Upper lobe of right lung (tissue), 1 donor: Measurements from ENCODE around the gene CIRBP. TPM values are rescaled to one million over a fixed set of nuclear protein-coding genes. Genes with fewer than 3 reads are reported as not detected.

Source experiments
- ATAC-seq: fragments of 200-7000 bp; cut with Tn5 transposase; one replicate; pipeline ENCODE4 v1.9.1; 2020; ENCODE audit warnings: mild to moderate bottlenecking, moderate library complexity
- DNase-seq: peaks from one replicate; pipeline ENCODE4 v3.0.0-alpha.2; 2020
- H3K27ac ChIP-seq: fragments of 200-600 bp; one replicate; pipeline ENCODE4 v1.8.0; 2022
- H3K27me3 ChIP-seq: fragments of 200-600 bp; one replicate; pipeline ENCODE4 v1.8.0; 2022; ENCODE audit warnings: mild to moderate bottlenecking
- H3K36me3 ChIP-seq: fragments of 200-600 bp; one replicate; pipeline ENCODE4 v1.8.0; 2022
- H3K4me1 ChIP-seq: fragments of 200-600 bp; one replicate; pipeline ENCODE4 v1.8.0; 2022
- H3K4me3 ChIP-seq: fragments of 200-600 bp; one replicate; pipeline ENCODE4 v1.8.0; 2022; ENCODE audit warnings: mild to moderate bottlenecking
- H3K9me3 ChIP-seq: fragments of 200-600 bp; one replicate; pipeline ENCODE4 v1.8.0; 2022
- intact Hi-C: fragments of 100-400 bp; cut with DNase I; formaldehyde crosslinking; loops from one replicate; pipeline ENCODE4 v1.11.0; 2022
- total RNA-seq: library from RNA; stranded (reverse); fragmentation: NEBNext Ultra II Directional; extraction: Animal tissue kit (Norgen Biotek cat#: 25700); gene quantifications from one replicate; pipeline ENCODE4 v1.2.1, GENCODE V29; 2021
- TF ChIP-seq, protein P1 (sequence below): fragments of 200-600 bp; IDR thresholded peaks from one replicate; pipeline ENCODE4 v1.8.0; 2022; ENCODE audit warnings: antibody characterized with exemption
- donor health status: DM: no; HTN: yes; CAD: no; lungs with severe emphysema.

CIRBP gene
- total RNA-seq, 1 donor from 2014 or later: 322 TPM

DNA sequence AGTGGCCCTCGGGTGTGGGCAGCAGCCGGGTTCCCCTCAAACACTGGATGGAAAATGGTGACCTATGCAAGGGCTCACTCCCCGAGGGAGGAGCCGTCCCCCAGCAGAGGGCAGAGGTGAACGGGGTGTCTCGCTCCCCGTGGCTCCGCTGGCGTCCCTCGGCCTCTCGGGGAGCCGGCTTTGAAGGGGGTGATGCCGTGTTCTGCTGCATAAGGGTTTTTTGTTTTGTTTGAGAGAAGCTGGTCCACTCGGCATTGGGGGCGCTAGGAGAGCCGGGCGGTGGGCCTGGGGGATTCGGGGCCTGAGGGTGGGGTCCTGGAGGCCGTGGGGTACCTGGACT, 20.5 kb downstream of the CIRBP start:
- Histone ChIP-seq H3K4me3 (no peak overlapping the region), H3K27me3 (peaks cover 89% of the 10 kb centered on the region), H3K36me3 (no peaks in the 10 kb centered on the region), H3K9me3 (no peaks in the 10 kb centered on the region), H3K27ac (no peak overlapping the region), H3K4me1 (no peaks in the 10 kb centered on the region)
- intact Hi-C loops: no loop called here
- DNase-seq (no peak), ATAC-seq (no peak)
- TF ChIP-seq, protein P1, sequence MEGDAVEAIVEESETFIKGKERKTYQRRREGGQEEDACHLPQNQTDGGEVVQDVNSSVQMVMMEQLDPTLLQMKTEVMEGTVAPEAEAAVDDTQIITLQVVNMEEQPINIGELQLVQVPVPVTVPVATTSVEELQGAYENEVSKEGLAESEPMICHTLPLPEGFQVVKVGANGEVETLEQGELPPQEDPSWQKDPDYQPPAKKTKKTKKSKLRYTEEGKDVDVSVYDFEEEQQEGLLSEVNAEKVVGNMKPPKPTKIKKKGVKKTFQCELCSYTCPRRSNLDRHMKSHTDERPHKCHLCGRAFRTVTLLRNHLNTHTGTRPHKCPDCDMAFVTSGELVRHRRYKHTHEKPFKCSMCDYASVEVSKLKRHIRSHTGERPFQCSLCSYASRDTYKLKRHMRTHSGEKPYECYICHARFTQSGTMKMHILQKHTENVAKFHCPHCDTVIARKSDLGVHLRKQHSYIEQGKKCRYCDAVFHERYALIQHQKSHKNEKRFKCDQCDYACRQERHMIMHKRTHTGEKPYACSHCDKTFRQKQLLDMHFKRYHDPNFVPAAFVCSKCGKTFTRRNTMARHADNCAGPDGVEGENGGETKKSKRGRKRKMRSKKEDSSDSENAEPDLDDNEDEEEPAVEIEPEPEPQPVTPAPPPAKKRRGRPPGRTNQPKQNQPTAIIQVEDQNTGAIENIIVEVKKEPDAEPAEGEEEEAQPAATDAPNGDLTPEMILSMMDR: no peak

DNA sequence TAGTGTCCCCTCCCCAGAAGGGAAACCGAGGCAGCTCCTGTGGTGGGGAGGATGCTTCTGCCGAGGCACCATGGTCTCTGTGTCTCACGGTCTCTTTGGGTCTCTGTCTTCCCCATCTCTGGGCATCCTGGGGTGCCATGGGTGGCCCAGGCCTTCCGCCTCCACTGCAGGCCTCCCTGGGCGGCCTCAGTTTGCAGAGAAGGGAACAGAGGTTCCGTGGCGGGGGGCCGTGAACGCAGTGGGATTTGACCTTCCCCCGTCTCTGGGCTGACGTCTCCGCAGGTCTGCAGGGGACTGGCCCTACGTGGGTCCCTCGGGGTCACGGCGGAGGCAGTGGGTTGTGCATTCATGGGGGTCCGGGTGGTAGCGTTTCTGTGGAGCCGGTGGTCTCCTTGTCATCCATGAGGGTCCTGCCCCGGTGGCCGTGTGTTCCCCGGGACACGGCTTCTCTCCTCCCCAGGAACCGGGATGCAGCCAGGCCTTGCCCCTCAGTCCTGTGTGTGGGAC, 21.1 kb downstream of the CIRBP start:
- ATAC-seq (no peak), DNase-seq (no peak)
- TF ChIP-seq, protein P1: no peak
- H3K27ac ChIP-seq: no peak overlapping the region
- intact Hi-C loops: no loop called here
- no peaks in the 10 kb centered on the region for H3K9me3 ChIP-seq
- H3K36me3 ChIP-seq: no peaks in the 10 kb centered on the region
- no peaks in the 10 kb centered on the region for H3K4me1 ChIP-seq
- peaks cover 88% of the 10 kb centered on the region for H3K27me3 ChIP-seq
- H3K4me3 ChIP-seq: no peak overlapping the region

DNA sequence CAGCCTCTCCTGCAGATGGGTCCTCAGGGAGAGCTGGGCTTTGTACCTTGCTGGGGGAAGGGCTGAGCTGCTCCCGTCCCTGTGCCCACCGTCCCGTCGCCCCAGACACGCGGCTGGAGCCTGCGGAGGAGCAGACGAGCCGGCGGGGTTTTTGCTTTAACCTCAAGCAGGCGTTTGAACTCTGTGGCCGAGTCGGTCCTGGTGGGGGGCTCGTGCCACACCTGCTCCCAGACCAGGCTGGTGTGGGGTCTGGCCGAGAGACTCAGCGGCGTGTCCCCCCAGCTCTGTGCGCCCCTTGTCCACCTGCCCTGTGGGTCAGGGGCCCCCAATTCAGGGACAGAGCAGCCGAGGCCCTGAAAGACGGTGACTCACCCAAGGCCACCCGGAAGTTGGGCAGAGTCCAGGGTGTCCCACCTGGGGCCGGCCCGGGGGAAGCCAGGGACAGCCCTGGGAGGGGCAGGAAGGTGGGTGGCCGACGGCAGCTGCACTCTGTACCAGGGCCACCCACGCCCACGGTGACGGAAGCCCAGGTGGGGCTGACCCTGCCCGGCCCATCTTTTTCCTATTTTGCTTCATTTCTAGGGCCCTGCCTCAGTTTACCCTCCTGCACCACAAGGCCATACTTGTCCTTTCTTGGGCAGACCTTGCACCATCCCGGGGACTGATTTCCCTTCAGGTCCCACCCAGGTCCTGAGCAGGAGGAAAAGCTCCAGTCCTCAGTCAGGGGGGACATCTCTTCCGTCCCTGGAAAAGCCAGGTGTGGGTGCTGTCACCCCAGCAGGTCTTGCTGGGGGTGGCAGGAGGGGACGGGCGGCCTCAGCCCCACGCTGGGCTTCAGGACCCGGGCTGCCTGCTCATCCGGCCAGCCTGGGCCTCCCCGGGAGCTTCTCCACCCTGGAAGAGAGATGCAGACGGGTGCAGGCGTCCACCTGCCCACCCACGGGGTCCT, 21.8 kb downstream of the CIRBP start:
- no peak overlapping the region for H3K4me3 ChIP-seq
- H3K27me3 ChIP-seq: peaks cover 88% of the 10 kb centered on the region
- DNase-seq: no peak
- no peaks in the 10 kb centered on the region for H3K36me3 ChIP-seq
- intact Hi-C loops: no loop called here
- no peak for ATAC-seq
- no peaks in the 10 kb centered on the region for H3K4me1 ChIP-seq
- TF ChIP-seq, protein P1: no peak
- H3K9me3 ChIP-seq: no peaks in the 10 kb centered on the region
- H3K27ac ChIP-seq: no peak overlapping the region

DNA sequence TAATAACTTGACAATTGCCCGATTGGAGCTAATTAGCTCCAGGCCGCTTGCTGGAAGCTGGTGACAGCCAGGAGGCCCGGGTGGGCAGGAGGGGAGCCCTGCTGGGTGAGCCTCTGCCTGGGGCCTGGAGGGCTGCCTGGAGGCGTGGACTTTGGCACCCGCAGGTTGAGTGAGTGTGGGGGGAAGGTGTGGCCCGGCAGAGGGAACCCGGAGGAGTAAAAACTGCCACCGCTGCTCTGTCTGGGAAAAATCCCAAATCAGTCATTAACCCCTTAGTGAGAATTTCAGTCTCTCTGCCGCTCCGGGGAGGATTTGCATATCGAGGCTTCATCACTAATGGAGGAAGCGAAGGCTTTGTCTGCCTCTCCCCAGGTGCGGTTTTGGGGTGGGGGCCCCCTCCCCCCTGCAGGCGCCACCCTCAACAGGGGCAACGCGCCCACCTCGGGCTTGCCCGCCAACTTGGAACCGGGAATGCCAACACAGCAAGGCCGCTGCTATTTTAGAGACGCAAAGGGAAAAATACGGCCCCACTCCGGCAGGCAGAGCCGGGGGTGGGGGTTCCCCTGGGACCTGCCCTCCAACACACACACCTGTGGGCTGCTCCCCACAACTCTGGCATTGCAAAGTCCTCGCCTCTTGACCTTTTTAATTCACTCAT, 22.8 kb downstream of the CIRBP start:
- Histone ChIP-seq H3K4me3 (no peak overlapping the region), H3K36me3 (no peaks in the 10 kb centered on the region), H3K27me3 (peaks cover 82% of the 10 kb centered on the region), H3K4me1 (no peaks in the 10 kb centered on the region), H3K9me3 (no peaks in the 10 kb centered on the region), H3K27ac (no peak overlapping the region)
- no peak for DNase-seq
- no peak for ATAC-seq
- TF ChIP-seq, protein P1: no peak
- intact Hi-C loops: no loop called here

DNA sequence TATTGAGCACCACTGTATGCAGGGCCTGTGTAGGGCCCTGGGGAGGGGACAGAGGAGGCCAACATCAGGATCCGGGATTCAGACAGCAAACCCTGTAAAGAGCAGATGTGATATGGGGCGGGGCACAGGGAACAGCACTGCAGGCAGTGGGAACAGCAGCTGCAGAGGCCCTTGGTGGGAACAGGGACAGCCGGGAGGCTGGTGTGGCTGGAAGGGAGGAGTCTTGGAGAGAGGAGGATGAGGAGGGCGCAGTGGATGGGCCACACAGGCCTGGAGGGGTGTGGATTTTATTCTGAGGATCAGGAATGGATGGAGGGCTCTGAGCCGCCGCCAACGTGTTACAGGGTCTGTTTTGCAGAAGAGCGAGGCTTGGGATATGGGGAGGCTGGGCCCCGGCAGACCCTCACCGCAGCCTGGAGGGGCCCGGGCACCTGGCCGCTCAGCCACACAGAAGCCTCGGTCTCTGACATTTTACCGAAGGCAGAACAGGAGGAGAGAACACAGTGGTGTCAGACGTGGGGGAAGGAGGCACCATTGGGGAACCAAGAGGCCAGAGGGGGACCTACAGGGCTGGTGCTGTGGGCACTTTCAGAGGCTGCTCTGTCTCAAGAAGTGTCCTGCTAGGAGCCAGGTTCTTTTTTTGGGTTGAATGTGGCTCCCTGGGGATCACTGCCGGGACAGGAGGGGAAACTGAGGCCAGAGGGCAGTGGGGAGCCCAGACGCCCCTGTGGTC, 23.5 kb downstream of the CIRBP start:
- intact Hi-C loops: no loop called here

More for the DNA sequence above, 23.5 kb downstream of the CIRBP start:
- H3K4me1 ChIP-seq: no peaks in the 10 kb centered on the region
- peaks cover 75% of the 10 kb centered on the region for H3K27me3 ChIP-seq
- no peak overlapping the region for H3K4me3 ChIP-seq
- TF ChIP-seq, protein P1: no peak
- DNase-seq (no peak), ATAC-seq (no peak)
- no peaks in the 10 kb centered on the region for H3K9me3 ChIP-seq
- no peaks in the 10 kb centered on the region for H3K36me3 ChIP-seq
- H3K27ac ChIP-seq: no peak overlapping the region
